Calu3 (cell line): ENCODE results near the gene MAGI3. TPM values are rescaled to one million over a fixed set of nuclear protein-coding genes. Genes with fewer than 3 reads are reported as not detected.

ENCODE experiments used
- BruUV-seq: library from RNA; stranded (reverse); fragments of 400-500 nt; replicated peaks from 2 replicates; lab custom pipeline; 2021; lab: Mats Ljungman, UMichigan
- CTCF ChIA-PET: fragments of 300-600 bp; sonication (Branson Sonifier 250); formaldehyde crosslinking; loops from one replicate; lab custom pipeline; 2022; ENCODE audit warnings: antibody characterized with exemption; lab: Charles Lee
- DNase-seq: peaks from one replicate; pipeline ENCODE4 v3.0.0; 2022
- H3K27ac Mint-ChIP-seq: one replicate; pipeline ENCODE4 v1.8.0; 2022; ENCODE audit warnings: mixed read lengths; ENCODE audit not compliant: unreplicated experiment
- H3K27me3 Mint-ChIP-seq: one replicate; pipeline ENCODE4 v1.8.0; 2022; ENCODE audit warnings: mixed read lengths; ENCODE audit not compliant: unreplicated experiment
- H3K36me3 Mint-ChIP-seq: one replicate; pipeline ENCODE4 v1.8.0; 2022; ENCODE audit warnings: mild to moderate bottlenecking, moderate library complexity, mixed read lengths; ENCODE audit not compliant: insufficient read depth, unreplicated experiment
- H3K4me1 Mint-ChIP-seq: one replicate; pipeline ENCODE4 v1.8.0; 2022; ENCODE audit warnings: mild to moderate bottlenecking, low read depth, mixed read lengths; ENCODE audit not compliant: unreplicated experiment
- H3K4me3 Mint-ChIP-seq: one replicate; pipeline ENCODE4 v1.8.0; 2022; ENCODE audit warnings: mild to moderate bottlenecking, low read depth, moderate library complexity, mixed read lengths; ENCODE audit not compliant: unreplicated experiment
- H3K9me3 Mint-ChIP-seq: one replicate; pipeline ENCODE4 v1.8.0; 2022; ENCODE audit warnings: low read depth, mixed read lengths; ENCODE audit not compliant: unreplicated experiment
- CTCF ChIP-seq: fragments of 200-600 bp; IDR thresholded peaks from one replicate; pipeline ENCODE4 v1.8.0; 2022; ENCODE audit warnings: antibody characterized with exemption; ENCODE audit not compliant: unreplicated experiment
- intact Hi-C: fragments of 100-400 bp; cut with micrococcal nuclease; formaldehyde crosslinking; loops from one replicate; pipeline ENCODE4 v1.10.0; 2022; ENCODE audit not compliant: unreplicated experiment
- total RNA-seq: library from RNA; stranded (reverse); gene quantifications from 2 replicates; pipeline ENCODE4 v1.2.3, GENCODE V29; 2022

MAGI3 gene
- total RNA-seq, 1 experiment from 2014 or later, result 14.2 TPM

- H3K27me3 Mint-ChIP-seq, result no peaks in the 10 kb centered on the region
- CTCF ChIA-PET, result interaction anchor here (1.0 to 1.2 kb wide), 2 partner anchors 282 to 538 kb away, joined by 3 to 6 read pairs; no protein-coding TSS in a partner anchor
- peaks cover 4% of the 10 kb centered on the region for H3K36me3 Mint-ChIP-seq
- no TSS peak for BruUV-seq
- H3K27ac Mint-ChIP-seq, result no peak overlapping the region
- intact Hi-C loops, result loop anchor here (1.0 to 10.0 kb wide), 5 partner anchors 226 to 961 kb away; partner anchors contain the start of genes MAGI3 and PPM1J
- H3K4me1 Mint-ChIP-seq, result peaks cover 36% of the 10 kb centered on the region
- no peak overlapping the region for H3K4me3 Mint-ChIP-seq
- no peaks in the 10 kb centered on the region for H3K9me3 Mint-ChIP-seq
- no peak for DNase-seq
- peak; percentile 2 for TF ChIP-seq CTCF
Measured at GRCh38 chr1:113678159-113678469, 287.8 kb downstream of the MAGI3 start.

GRCh38 chr1:113681596-113682337, 291.5 kb downstream of the MAGI3 start:
- peaks cover 13% of the 10 kb centered on the region for H3K4me1 Mint-ChIP-seq
- H3K4me3 Mint-ChIP-seq, result no peak overlapping the region
- peaks cover 2% of the 10 kb centered on the region for H3K36me3 Mint-ChIP-seq
- CTCF ChIA-PET, result interaction anchor here (0.5 to 0.7 kb wide), 2 partner anchors 509 to 818 kb away, joined by 4 read pairs; no protein-coding TSS in a partner anchor
- no peak for DNase-seq
- no peak for TF ChIP-seq CTCF
- no TSS peak for BruUV-seq
- intact Hi-C loops, result no loop called here
- H3K27ac Mint-ChIP-seq, result no peak overlapping the region
- no peaks in the 10 kb centered on the region for H3K9me3 Mint-ChIP-seq
- no peaks in the 10 kb centered on the region for H3K27me3 Mint-ChIP-seq

GRCh38 chr1:113683384-113684152, 293.3 kb downstream of the MAGI3 start:
- no peak for DNase-seq
- H3K27ac Mint-ChIP-seq, result no peak overlapping the region
- no peak overlapping the region for H3K4me3 Mint-ChIP-seq
- intact Hi-C loops, result no loop called here
- TF ChIP-seq CTCF, result no peak
- TSS peak; percentile 54 for BruUV-seq
- no peaks in the 10 kb centered on the region for H3K4me1 Mint-ChIP-seq
- no peaks in the 10 kb centered on the region for H3K27me3 Mint-ChIP-seq
- H3K9me3 Mint-ChIP-seq, result no peaks in the 10 kb centered on the region
- CTCF ChIA-PET, result no interaction called here
- H3K36me3 Mint-ChIP-seq, result no peaks in the 10 kb centered on the region

GRCh38 chr1:113684153-113684541, 293.8 kb downstream of the MAGI3 start:
- TF ChIP-seq CTCF, result no peak
- Mint-ChIP-seq H3K4me1 (no peaks in the 10 kb centered on the region), H3K4me3 (no peak overlapping the region), H3K27ac (no peak overlapping the region), H3K9me3 (no peaks in the 10 kb centered on the region), H3K36me3 (no peaks in the 10 kb centered on the region), H3K27me3 (no peaks in the 10 kb centered on the region)
- CTCF ChIA-PET, result no interaction called here
- intact Hi-C loops, result no loop called here
- DNase-seq, result no peak
- BruUV-seq, result no TSS peak
